ENCODE measurements around the gene RPL9.

- TF ChIP-seq CTCF (IDR thresholded peaks at IDR 0.05) (no peak), POLR2A (IDR thresholded peaks at IDR 0.05) (no peak)
Observed at GRCh38 chr4:39494354-39494753, 35.6 kb upstream of the RPL9 start.
